K562 (cell line): ENCODE data around the gene GDF7. TPM values are rescaled to one million over a fixed set of nuclear protein-coding genes. Genes with fewer than 3 reads are reported as not detected.

Source experiments
- ATAC-seq: fragments of 200-7000 bp; cut with Tn5 transposase; 3 replicates; pipeline ENCODE4 v1.9.1; 2020; ENCODE audit warnings: moderate library complexity
- BruUV-seq: library from RNA; stranded (reverse); fragments of 400-500 nt; replicated peaks from 2 replicates; lab custom pipeline; 2021; lab: Mats Ljungman, UMichigan
- CTCF ChIA-PET: fragments of 300-600 bp; formaldehyde crosslinking; extraction: SDS; loops from one replicate; lab custom pipeline; 2021; ENCODE audit warnings: low intra/inter-chr PET ratio; lab: Yijun Ruan, JAX
- POLR2A ChIA-PET: fragments of 300-600, 350-650 bp; sonication (Branson Sonifier 250); formaldehyde crosslinking; extraction: SDS; loops from one replicate; lab custom pipeline; 2021; ENCODE audit warnings: antibody characterized with exemption, inconsistent platforms; lab: Yijun Ruan, JAX
- DNase-seq, 4 experiments: peaks; one replicate each; pipeline versions ENCODE4 v3.0.0 to v3.0.0-alpha.2; 2011 to 2018; ENCODE audit warnings: low spot score in 3 of 4, mixed read lengths in 3 of 4; ENCODE audit errors: extremely low read depth in 1 of 4
- FAIRE-seq: peaks from 2 replicates; lab custom pipeline; 2011; peaks lifted over from hg19 to GRCh38; lab: Jason Lieb, UNC
- H2AFZ ChIP-seq: 2 replicates; pipeline ENCODE4 v1.6.0; 2011; ENCODE audit warnings: low read depth, low read length, control low read depth, inconsistent platforms
- H3K27ac ChIP-seq: fragments of 200-600 bp; 3 replicates; pipeline ENCODE4 v1.8.0; 2011; ENCODE audit warnings: low read depth, mild to moderate bottlenecking, control low read depth, inconsistent platforms, low read length, moderate library complexity, mixed read lengths; ENCODE audit errors: extremely low read depth
- H3K27me3 ChIP-seq, 2 experiments: fragments of 300-600 bp in 1 of 2; 2 replicates in 1 of 2; 3 replicates in 1 of 2; pipeline versions ENCODE4 v1.6.0 to v1.8.0; 2011; ENCODE audit warnings: inconsistent platforms in 2 of 2, low read length in 2 of 2, mild to moderate bottlenecking in 1 of 2, mixed read lengths in 1 of 2, moderate library complexity in 1 of 2; ENCODE audit not compliant: control insufficient read depth in 2 of 2, insufficient read depth in 2 of 2
- H3K36me3 ChIP-seq: fragments of 300-600 bp; 3 replicates; pipeline ENCODE4 v1.8.0; 2011; ENCODE audit warnings: mild to moderate bottlenecking, low read length, inconsistent platforms; ENCODE audit not compliant: control insufficient read depth, insufficient read depth
- H3K4me1 ChIP-seq, 2 experiments: fragments of 200-600 bp in 1 of 2; replicated peaks in 1 of 2; 2 replicates in 1 of 2; 3 replicates in 1 of 2; pipeline versions ENCODE4 v1.5.1 to v1.8.0; 2011; ENCODE audit warnings: inconsistent platforms in 2 of 2, low read length in 2 of 2, mild to moderate bottlenecking in 1 of 2, mixed read lengths in 1 of 2, moderate library complexity in 1 of 2; ENCODE audit not compliant: control insufficient read depth in 2 of 2, insufficient read depth in 2 of 2
- H3K4me2 ChIP-seq: 2 replicates; pipeline ENCODE4 v1.6.1; 2011; ENCODE audit warnings: low read length, control low read depth, inconsistent platforms, mixed read lengths; ENCODE audit not compliant: insufficient read depth
- H3K4me3 ChIP-seq: fragments of 200-600 bp; sonication (generic), shearing (Covaris generic); 2 replicates; pipeline ENCODE4 v1.5.1; 2016; ENCODE audit warnings: control low read depth, inconsistent platforms
- H3K79me2 ChIP-seq: fragments of 200-600 bp; 3 replicates; pipeline ENCODE4 v1.8.0; 2011; ENCODE audit warnings: low read length, inconsistent platforms; ENCODE audit not compliant: control insufficient read depth, insufficient read depth
- H3K9ac ChIP-seq, 2 experiments: 2 replicates each; pipeline versions ENCODE4 v1.6.0 to v1.6.1; 2011; ENCODE audit warnings: low read depth in 2 of 2, low read length in 2 of 2, control low read depth in 1 of 2, inconsistent platforms in 1 of 2, mild to moderate bottlenecking in 1 of 2, mixed read lengths in 1 of 2; ENCODE audit not compliant: insufficient read depth in 1 of 2
- H3K9me1 ChIP-seq: one replicate; pipeline ENCODE4 v1.6.0; 2011; ENCODE audit warnings: inconsistent platforms, mild to moderate bottlenecking, low read length, moderate library complexity; ENCODE audit not compliant: control insufficient read depth, insufficient read depth
- H3K9me3 ChIP-seq: replicated peaks from 2 replicates; pipeline ENCODE4 v1.5.1; 2011; ENCODE audit warnings: low read depth, low read length, inconsistent platforms; ENCODE audit not compliant: control insufficient read depth, insufficient read depth
- H4K20me1 ChIP-seq: replicated peaks from 2 replicates; pipeline ENCODE4 v1.6.1; 2011; ENCODE audit warnings: low read length, inconsistent platforms, mixed read lengths; ENCODE audit not compliant: control insufficient read depth, insufficient read depth
- RB1 ChIP-seq: fragments of 450-650 bp; IDR thresholded peaks from 2 replicates; pipeline ENCODE4 v1.6.1; 2017; ENCODE audit warnings: low read depth, mild to moderate bottlenecking
- RFX5 ChIP-seq: IDR thresholded peaks from 2 replicates; pipeline ENCODE4 v1.6.1; 2011; ENCODE audit warnings: low read depth, mild to moderate bottlenecking, improper control_type of control experiment, low read length
- XRCC4 ChIP-seq: IDR thresholded peaks from one replicate; pipeline ENCODE4 v1.6.1; 2011; ENCODE audit not compliant: insufficient read depth, insufficient read length; ENCODE audit errors: extremely low read depth
- ZFP30 ChIP-seq: fragments of 250-450 bp; sonication (Bioruptor Pico); IDR thresholded peaks from 2 replicates; pipeline ENCODE4 v1.8.0; 2022; ENCODE audit warnings: moderate library complexity, mild to moderate bottlenecking, inconsistent platforms, borderline replicate concordance
- ZNF280A ChIP-seq: fragments of 450-650 bp; IDR thresholded peaks from 2 replicates; pipeline ENCODE4 v1.6.1; 2018; ENCODE audit warnings: mild to moderate bottlenecking, low read depth; ENCODE audit not compliant: partially characterized antibody
- WGBS: fragments of 100-300 bp; shearing (Covaris generic); methylation state at CpG from one replicate; pipeline ENCODE4 v1.1.6; 2016; ENCODE audit warnings: low coverage, mixed read lengths; ENCODE audit not compliant: insufficient coverage; ENCODE audit errors: missing lambda C conversion rate; 5-methylcytosine and 5-hydroxymethylcytosine counted together
- in situ Hi-C: fragments of 300-500 bp; cut with MboI; formaldehyde crosslinking; loops from 4 replicates; pipeline ENCODE4 v1.15.0; 2018; ENCODE audit warnings: inconsistent platforms, mixed read lengths
- intact Hi-C: fragments of 100-400 bp; cut with micrococcal nuclease; formaldehyde crosslinking; loops from 2 replicates; pipeline ENCODE4 v1.14.2; 2022
- polyA plus RNA-seq, 8 experiments: library from polyadenylated mRNA; depleted of rRNA in 4 of 8; stranded (reverse) in 5 of 8; unstranded in 3 of 8; fragments of >200 nt; fragmentation: Nextera tagmentation in 2 of 8; fragmentation: Illumina TruSeq in 1 of 8; extraction: Ambion mirVana in 2 of 8; extraction: Trizol in 1 of 8; gene quantifications; 2 replicates each; pipeline versions ENCODE4 v1.2.1 to v1.2.3, GENCODE V29; 2011 to 2014; ENCODE audit warnings: inconsistent platforms in 1 of 8, missing spikeins in 1 of 8
- total RNA-seq, 7 experiments: library from RNA; depleted of rRNA in 6 of 7; stranded (reverse); fragments of >200 nt in 6 of 7; fragmentation: Illumina TruSeq in 2 of 7; extraction: Trizol in 2 of 7; gene quantifications; 2 replicates each; pipeline versions ENCODE4 v1.2.1 to v1.2.3, GENCODE V29; 2011 to 2021; ENCODE audit warnings: low replicate concordance in 1 of 7

The GDF7 gene
- total and polyA plus RNA-seq, 9 of the 15 experiments (the other 6 are each of a cell fraction or from before 2014, with no cell fraction given): 0.01 TPM; not detected in 7

- Histone ChIP-seq H3K4me3 (no peak overlapping the region), H3K9me3 (no peaks in the 10 kb centered on the region), H3K4me1 (peaks cover 7 to 18% of the 10 kb centered on the region in 2 experiments; a peak in 4 of 5 replicates), H3K27me3 (no peaks in the 10 kb centered on the region), H3K79me2 (no peaks in the 10 kb centered on the region), H3K4me2 (no peak overlapping the region), H3K9me1 (no peaks in the 10 kb centered on the region), H3K36me3 (no peaks in the 10 kb centered on the region), H3K9ac (peak overlapping the region in 1 of 2 experiments; percentile 36; a peak in 1 of 4 replicates), H2AFZ (no peak overlapping the region), H3K27ac (no peak overlapping the region), H4K20me1 (no peaks in the 10 kb centered on the region)
- WGBS: 65% methylated on average over 20 of the region's 23 CpGs
- TF ChIP-seq ZNF280A (no peak), ZFP30 (CRISPR knock-in tag) (no peak), RFX5 (no peak), RB1 (no peak), XRCC4 (no peak)
- ChIA-PET CTCF (interaction anchor here (1.0 to 1.4 kb wide), 2 partner anchors 10 to 245 kb away, joined by 3 to 8 read pairs; partner anchors contain the start of gene HS1BP3), POLR2A (no interaction called here)
- in situ Hi-C loops: no loop called here
- DNase-seq (no peak), ATAC-seq (no peak), FAIRE-seq (no peak)
- no TSS peak for BruUV-seq
- intact Hi-C loops: no loop called here
Observed at GRCh38 chr2:20641123-20641985, 25.6 kb upstream of the GDF7 start.
